Measurements from ENCODE around the gene MYO5A.
"Not testable (repeated sequence)": the region's sequence is repeated elsewhere in the genome, so short reads cannot be mapped to it uniquely, and the experiment has no call there.

The MYO5A gene

GRCh38 chr15:52295421-52296001 is 233.2 kb downstream of the MYO5A start, which contains the start of gene MYO5C:
TSS of gene MYO5C (minus strand) at chr15:52295804. CDS start at chr15:52295636, 168 bp downstream.
- no peak for TF ChIP-seq GATA1 (IDR thresholded peaks at IDR 0.05; ENCODE audit: low read depth, low read length)
- TF ChIP-seq POLR2A (IDR thresholded peaks at IDR 0.05; ENCODE audit: low read length): no peak

DNA sequence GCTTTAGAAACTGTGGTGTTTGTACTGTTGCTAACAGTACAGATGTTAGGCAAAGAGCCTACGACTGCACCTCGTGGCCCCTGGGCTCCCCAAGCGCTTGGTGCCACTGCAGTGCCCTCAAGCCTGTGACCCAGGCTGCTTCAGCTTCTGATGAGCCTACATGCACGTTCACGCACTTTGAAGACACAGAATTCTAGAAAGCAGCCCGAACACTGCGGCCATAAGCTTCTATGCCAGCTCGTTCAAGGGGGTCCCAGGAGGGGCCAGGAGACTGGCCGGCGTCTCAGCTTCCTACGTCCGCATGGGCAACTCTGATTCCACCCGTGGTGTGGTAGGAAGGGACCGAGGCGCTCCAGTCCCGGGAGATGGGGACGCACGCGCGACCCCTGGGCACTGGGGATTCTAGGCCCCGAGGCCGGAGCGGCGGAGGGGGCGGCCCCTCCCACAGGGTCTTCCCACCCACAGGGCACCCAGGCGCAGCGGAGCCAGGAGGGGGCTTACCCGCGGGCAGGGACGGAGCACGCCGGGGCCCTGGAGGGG is 233.7 kb downstream of the MYO5A start:
- TF ChIP-seq POLR2A (IDR thresholded peaks at IDR 0.05; ENCODE audit: low read length) (no peak), GATA1 (IDR thresholded peaks at IDR 0.05; ENCODE audit: low read depth, low read length) (no peak)
- DNase-seq: no peak

More at GRCh38 chr15:52295421-52296001, 233.2 kb downstream of the MYO5A start, which contains the start of gene MYO5C:
- DNase-seq: no peak

- no peak for DNase-seq
- no peak for TF ChIP-seq GATA1 (IDR thresholded peaks at IDR 0.05; ENCODE audit: low read depth, low read length)
- TF ChIP-seq POLR2A (IDR thresholded peaks at IDR 0.05; ENCODE audit: low read length): no peak
These were observed 235.8 kb downstream of the MYO5A start for GRCh38 chr15:52292780-52293392.

- no peak for DNase-seq
- TF ChIP-seq GATA1 (IDR thresholded peaks at IDR 0.05; ENCODE audit: low read depth, low read length) (no peak), POLR2A (IDR thresholded peaks at IDR 0.05; ENCODE audit: low read length) (no peak)
These were observed 237.5 kb downstream of the MYO5A start for GRCh38 chr15:52291204-52291603.

- no peak for DNase-seq
- TF ChIP-seq POLR2A (IDR thresholded peaks at IDR 0.05; ENCODE audit: low read length): no peak
- TF ChIP-seq GATA1 (IDR thresholded peaks at IDR 0.05; ENCODE audit: low read depth, low read length): no peak
These were observed 237.9 kb downstream of the MYO5A start for GRCh38 chr15:52290800-52291199.

GRCh38 chr15:52290329-52290728 is 238.4 kb downstream of the MYO5A start:
- DNase-seq: no peak
- TF ChIP-seq POLR2A (IDR thresholded peaks at IDR 0.05; ENCODE audit: low read length) (no peak), GATA1 (IDR thresholded peaks at IDR 0.05; ENCODE audit: low read depth, low read length) (no peak)

GRCh38 chr15:52289629-52290081 is 239.0 kb downstream of the MYO5A start:
- DNase-seq: no peak
- no peak for TF ChIP-seq GATA1 (IDR thresholded peaks at IDR 0.05; ENCODE audit: low read depth, low read length)
- no peak for TF ChIP-seq POLR2A (IDR thresholded peaks at IDR 0.05; ENCODE audit: low read length)

- no peak for TF ChIP-seq GATA1 (IDR thresholded peaks at IDR 0.05; ENCODE audit: low read depth, low read length)
- no peak for TF ChIP-seq POLR2A (IDR thresholded peaks at IDR 0.05; ENCODE audit: low read length)
These were observed 239.7 kb downstream of the MYO5A start for GRCh38 chr15:52288986-52289385.

GRCh38 chr15:52288051-52288942 is 240.4 kb downstream of the MYO5A start:
- TF ChIP-seq GATA1 (IDR thresholded peaks at IDR 0.05; ENCODE audit: low read depth, low read length): no peak
- no peak for TF ChIP-seq POLR2A (IDR thresholded peaks at IDR 0.05; ENCODE audit: low read length)
- no peak for DNase-seq

More at GRCh38 chr15:52288986-52289385, 239.7 kb downstream of the MYO5A start:
- no peak for DNase-seq

DNA sequence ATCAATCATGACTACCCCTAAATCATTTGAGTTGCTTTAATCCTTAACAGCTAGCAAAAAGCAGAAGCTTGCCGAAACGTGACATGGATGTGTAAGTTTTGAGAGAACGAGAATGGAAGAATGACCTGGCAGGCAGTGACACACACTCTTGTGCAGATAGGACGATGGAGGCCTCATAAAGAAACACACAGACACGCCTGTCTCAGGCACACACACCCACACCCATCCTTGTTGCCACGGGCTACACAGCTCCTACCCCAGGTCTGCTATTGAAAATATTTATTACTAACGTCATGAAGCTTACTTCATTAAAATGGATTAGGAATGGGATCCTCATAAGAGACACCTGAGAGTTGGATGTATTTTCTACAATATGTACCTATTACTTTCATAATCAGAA is 241.6 kb downstream of the MYO5A start:
- no peak for TF ChIP-seq GATA1 (IDR thresholded peaks at IDR 0.05; ENCODE audit: low read depth, low read length)
- TF ChIP-seq POLR2A (IDR thresholded peaks at IDR 0.05; ENCODE audit: low read length): no peak
- DNase-seq: no peak

- not testable (repeated sequence) for DNase-seq
These were observed 242.7 kb downstream of the MYO5A start for GRCh38 chr15:52285941-52286340.

DNA sequence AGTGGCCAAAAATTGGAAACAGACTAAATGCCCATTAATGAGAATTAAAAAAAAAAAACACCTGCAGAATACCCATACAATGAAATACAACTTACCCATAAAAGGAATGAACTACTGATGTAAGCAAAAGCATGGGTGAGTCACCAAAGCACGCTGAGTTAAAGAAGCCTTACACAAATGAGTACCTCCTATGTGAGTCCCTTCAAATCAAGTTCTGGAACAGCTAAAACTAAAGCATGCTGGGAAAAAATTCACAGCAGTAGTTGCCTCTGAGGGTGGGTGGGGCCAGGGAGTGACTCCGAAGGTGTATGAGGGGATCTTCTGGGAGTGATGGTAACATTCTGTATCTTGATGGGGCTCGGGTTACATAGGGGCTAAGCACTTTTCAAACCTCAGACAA is 244.5 kb downstream of the MYO5A start:
- no peak for DNase-seq
- TF ChIP-seq POLR2A (IDR thresholded peaks at IDR 0.05; ENCODE audit: low read length) (no peak), GATA1 (IDR thresholded peaks at IDR 0.05; ENCODE audit: low read depth, low read length) (no peak)

- DNase-seq: no peak
- TF ChIP-seq GATA1 (IDR thresholded peaks at IDR 0.05; ENCODE audit: low read depth, low read length): no peak
- TF ChIP-seq POLR2A (IDR thresholded peaks at IDR 0.05; ENCODE audit: low read length): no peak
These were observed 245.4 kb downstream of the MYO5A start for GRCh38 chr15:52283281-52283680.

- DNase-seq: no peak
- TF ChIP-seq POLR2A (IDR thresholded peaks at IDR 0.05; ENCODE audit: low read length) (no peak), GATA1 (IDR thresholded peaks at IDR 0.05; ENCODE audit: low read depth, low read length) (no peak)
These were observed 246.3 kb downstream of the MYO5A start for GRCh38 chr15:52282418-52282817.

Measured in erythroblast (primary cell).